HG02973 (cell line): Measurements from ENCODE around the gene ATG3.
"Not testable (repeated sequence)": the region's sequence is repeated elsewhere in the genome, so short reads cannot be mapped to it uniquely, and the experiment has no call there.

Source experiments
- ATAC-seq: cut with Tn5 transposase; IDR thresholded peaks from one replicate; pipeline ENCODE4 v1.9.1; 2021; ENCODE audit warnings: moderate library complexity; ENCODE audit not compliant: unreplicated experiment

ATG3 gene

GRCh38 chr3:112503304-112503972, 58.3 kb downstream of the ATG3 start:
- no peak for ATAC-seq

- ATAC-seq = no peak
Measured at GRCh38 chr3:112500621-112501020, 61.1 kb downstream of the ATG3 start.

GRCh38 chr3:112498914-112499711, 62.6 kb downstream of the ATG3 start, which contains the start of gene BTLA:
Gene BTLA, minus strand, starts transcription at chr3:112499472. Its CDS starts 114 bp downstream, at chr3:112499358.
- ATAC-seq = peak; percentile 45

- no peak for ATAC-seq
Measured at GRCh38 chr3:112497897-112498548, 63.7 kb downstream of the ATG3 start.

GRCh38 chr3:112496366-112497067, 65.2 kb downstream of the ATG3 start:
- no peak for ATAC-seq

GRCh38 chr3:112494448-112494767, 67.4 kb downstream of the ATG3 start:
- not testable (repeated sequence) for ATAC-seq

- ATAC-seq = no peak
Measured at GRCh38 chr3:112492124-112492523, 69.6 kb downstream of the ATG3 start.

- no peak for ATAC-seq
Measured at GRCh38 chr3:112491373-112491772, 70.4 kb downstream of the ATG3 start.

GRCh38 chr3:112489674-112490479, 71.9 kb downstream of the ATG3 start:
- ATAC-seq = no peak

GRCh38 chr3:112486811-112487505, 74.8 kb downstream of the ATG3 start:
- no peak for ATAC-seq

GRCh38 chr3:112484352-112484751, 77.4 kb downstream of the ATG3 start:
- ATAC-seq = no peak

GRCh38 chr3:112482675-112483074, 79.1 kb downstream of the ATG3 start:
- ATAC-seq = no peak
